Measurements from ENCODE around the gene UGGT2. TPM values are rescaled to one million over a fixed set of nuclear protein-coding genes. Genes with fewer than 3 reads are reported as not detected.
"Not testable (repeated sequence)": the region's sequence is repeated elsewhere in the genome, so short reads cannot be mapped to it uniquely, and the experiment has no call there.

The UGGT2 gene
- total RNA-seq, 1 experiment from 2014 or later: 34.0 TPM

GRCh38 chr13:95797016-95797415, 256.2 kb downstream of the UGGT2 start:
- peak; percentile 14 for DNase-seq (ENCODE audit: low spot score)

- no peak for DNase-seq (ENCODE audit: low spot score)
Measured at GRCh38 chr13:95793781-95794180, 259.4 kb downstream of the UGGT2 start.

GRCh38 chr13:95793018-95793555, 260.1 kb downstream of the UGGT2 start:
- no peak for DNase-seq (ENCODE audit: low spot score)

GRCh38 chr13:95791084-95791722, 262.0 kb downstream of the UGGT2 start:
- no peak for DNase-seq (ENCODE audit: low spot score)

GRCh38 chr13:95789315-95789714, 263.9 kb downstream of the UGGT2 start:
- DNase-seq (ENCODE audit: low spot score): not testable (repeated sequence)

- DNase-seq (ENCODE audit: low spot score): no peak
Measured at GRCh38 chr13:95788100-95788463, 265.1 kb downstream of the UGGT2 start.

GRCh38 chr13:95787356-95788099, 265.7 kb downstream of the UGGT2 start:
- no peak for DNase-seq (ENCODE audit: low spot score)

- DNase-seq (ENCODE audit: low spot score): no peak
Measured at GRCh38 chr13:95784900-95785290, 268.3 kb downstream of the UGGT2 start.

GRCh38 chr13:95784161-95784899, 268.9 kb downstream of the UGGT2 start:
- peak; percentile 76 for DNase-seq (ENCODE audit: low spot score)

- no peak for DNase-seq (ENCODE audit: low spot score)
Measured at GRCh38 chr13:95783747-95784146, 269.5 kb downstream of the UGGT2 start.

- not testable (repeated sequence) for DNase-seq (ENCODE audit: low spot score)
Measured at GRCh38 chr13:95781940-95782339, 271.3 kb downstream of the UGGT2 start.

GRCh38 chr13:95781016-95781415, 272.2 kb downstream of the UGGT2 start:
- no peak for DNase-seq (ENCODE audit: low spot score)

GRCh38 chr13:95779522-95779921, 273.7 kb downstream of the UGGT2 start:
- DNase-seq (ENCODE audit: low spot score): no peak

- DNase-seq (ENCODE audit: low spot score): no peak
Measured at GRCh38 chr13:95771905-95772304, 281.3 kb downstream of the UGGT2 start.

- DNase-seq (ENCODE audit: low spot score): no peak
Measured at GRCh38 chr13:95763601-95764000, 289.6 kb downstream of the UGGT2 start.

- not testable (repeated sequence) for DNase-seq (ENCODE audit: low spot score)
Measured at GRCh38 chr13:95762626-95763025, 290.6 kb downstream of the UGGT2 start.

GRCh38 chr13:95756072-95756471, 297.1 kb downstream of the UGGT2 start:
- no peak for DNase-seq (ENCODE audit: low spot score)

GRCh38 chr13:95754069-95754468, 299.1 kb downstream of the UGGT2 start:
- DNase-seq (ENCODE audit: low spot score): no peak

GRCh38 chr13:95752677-95753076, 300.5 kb downstream of the UGGT2 start:
- DNase-seq (ENCODE audit: low spot score): no peak
